Amygdala (tissue), 56 donors: ENCODE data around the gene MACROD1.

Experiments
- DNase-seq, 56 donors: peaks; one replicate each; lab custom pipeline; 2025; lab: John Stamatoyannopoulos, UW

The MACROD1 gene

DNA sequence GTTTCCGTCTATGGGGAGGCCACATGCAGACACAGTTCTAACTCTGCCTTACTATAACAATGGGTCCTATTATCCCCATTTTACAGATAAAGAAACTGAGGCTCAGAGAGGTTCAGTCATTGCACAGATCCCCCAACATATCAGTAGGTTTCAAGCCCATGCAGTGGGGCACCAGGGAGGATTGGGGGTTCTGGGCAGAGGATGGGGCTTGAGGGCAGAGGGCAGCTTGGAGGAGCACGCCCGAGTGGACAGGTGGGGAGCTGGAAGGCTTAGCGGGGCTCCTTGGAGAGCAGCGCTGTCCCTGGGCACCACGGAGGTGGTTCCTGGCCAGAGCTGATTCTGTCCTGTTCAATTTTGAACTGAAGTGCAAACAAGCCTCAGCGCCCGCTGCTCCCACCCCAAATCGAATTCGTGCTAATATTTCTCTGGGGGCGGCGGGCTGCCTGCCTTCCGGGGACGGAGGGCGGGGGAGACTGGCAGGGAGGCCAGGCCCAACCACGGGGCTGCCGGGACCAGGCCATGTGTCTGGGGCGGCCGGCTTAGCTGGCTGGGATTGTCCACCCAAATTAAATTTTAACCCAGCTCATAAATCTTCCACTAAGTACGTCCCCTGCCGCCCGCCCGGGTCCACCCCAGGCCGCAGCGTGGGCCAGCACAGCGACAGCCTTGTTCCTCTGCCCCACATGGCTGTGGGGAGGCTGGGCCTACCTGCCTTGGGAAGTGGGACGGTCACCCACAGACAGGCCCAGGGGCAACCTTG is 80.8 kb downstream of the MACROD1 start:
- no peak for DNase-seq

DNA sequence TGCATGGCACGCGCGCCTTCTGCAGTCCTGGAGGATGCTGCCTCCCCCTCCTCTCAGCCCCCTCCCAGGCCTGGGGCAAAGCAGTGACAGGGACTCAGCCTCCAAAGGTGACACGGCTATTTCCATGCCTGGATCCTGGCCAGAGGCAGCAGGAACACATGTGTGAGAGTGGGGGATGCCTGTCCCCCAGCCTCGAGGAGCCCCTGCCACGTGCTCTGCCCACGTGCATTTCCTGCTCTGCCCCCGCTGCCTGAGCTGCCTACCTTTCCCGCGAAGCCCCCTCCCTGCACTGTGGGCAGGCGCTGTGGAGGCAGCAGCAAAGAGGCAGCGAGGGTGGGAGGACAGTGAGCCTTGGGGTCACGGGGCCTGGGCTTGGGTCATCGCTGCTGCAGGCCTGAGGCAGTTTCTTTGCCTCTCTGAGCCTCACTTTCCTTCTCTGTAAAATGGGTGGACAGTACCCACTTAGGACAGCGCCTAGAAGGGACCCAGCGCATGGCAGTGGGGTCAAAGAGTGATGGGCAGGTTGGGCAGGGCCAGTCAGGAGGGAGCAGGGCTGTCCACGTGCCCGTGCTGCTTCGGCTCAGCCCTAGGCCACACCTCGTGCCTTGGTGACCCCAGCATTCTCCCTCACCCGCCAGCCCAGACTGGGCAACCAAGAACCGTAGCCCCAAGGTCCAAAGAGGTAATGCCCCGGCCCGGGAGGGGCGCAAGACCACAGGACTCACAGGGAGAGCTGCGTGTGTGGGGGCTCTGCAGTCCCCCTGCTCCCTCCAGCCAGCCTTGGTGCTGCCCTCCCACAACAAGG is 81.6 kb downstream of the MACROD1 start:
- peak in 1 of 56 donors; percentile 40 for DNase-seq

DNA sequence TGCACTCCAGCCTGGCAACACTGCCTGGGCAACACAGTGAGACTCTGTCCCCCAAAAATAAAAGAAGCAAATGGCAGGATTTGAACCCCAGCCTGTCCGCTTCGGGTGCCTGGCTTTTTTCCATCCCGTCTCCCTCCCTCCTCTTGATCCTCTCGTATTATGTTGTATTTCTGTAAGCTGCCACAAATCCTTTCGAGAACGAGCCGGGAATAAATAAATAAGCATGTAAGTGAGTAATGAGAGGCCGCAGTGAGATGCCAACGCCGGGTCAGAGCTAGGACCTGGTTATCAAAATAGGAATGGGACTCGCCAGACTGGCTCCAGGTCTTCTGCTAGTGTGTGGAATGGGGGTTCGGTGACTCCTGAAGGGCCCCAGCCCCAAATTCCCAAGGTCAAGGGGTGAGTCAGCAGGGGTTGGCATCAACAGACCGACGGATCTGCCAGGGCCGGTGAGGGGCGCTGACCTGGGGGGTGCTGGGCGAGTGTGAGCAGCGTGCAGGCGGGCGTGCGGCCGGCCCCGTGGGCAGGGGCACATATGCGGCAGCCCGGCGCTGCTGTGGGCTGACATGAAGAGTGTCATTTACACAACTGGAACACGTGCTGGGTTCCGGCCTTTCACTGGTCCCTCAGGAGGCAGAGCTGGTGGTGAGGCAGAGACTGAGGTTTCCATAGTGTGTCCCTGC is 82.4 kb downstream of the MACROD1 start:
- DNase-seq, result peak in 4 of 56 donors; percentile 25 to 44 (median 38)

DNA sequence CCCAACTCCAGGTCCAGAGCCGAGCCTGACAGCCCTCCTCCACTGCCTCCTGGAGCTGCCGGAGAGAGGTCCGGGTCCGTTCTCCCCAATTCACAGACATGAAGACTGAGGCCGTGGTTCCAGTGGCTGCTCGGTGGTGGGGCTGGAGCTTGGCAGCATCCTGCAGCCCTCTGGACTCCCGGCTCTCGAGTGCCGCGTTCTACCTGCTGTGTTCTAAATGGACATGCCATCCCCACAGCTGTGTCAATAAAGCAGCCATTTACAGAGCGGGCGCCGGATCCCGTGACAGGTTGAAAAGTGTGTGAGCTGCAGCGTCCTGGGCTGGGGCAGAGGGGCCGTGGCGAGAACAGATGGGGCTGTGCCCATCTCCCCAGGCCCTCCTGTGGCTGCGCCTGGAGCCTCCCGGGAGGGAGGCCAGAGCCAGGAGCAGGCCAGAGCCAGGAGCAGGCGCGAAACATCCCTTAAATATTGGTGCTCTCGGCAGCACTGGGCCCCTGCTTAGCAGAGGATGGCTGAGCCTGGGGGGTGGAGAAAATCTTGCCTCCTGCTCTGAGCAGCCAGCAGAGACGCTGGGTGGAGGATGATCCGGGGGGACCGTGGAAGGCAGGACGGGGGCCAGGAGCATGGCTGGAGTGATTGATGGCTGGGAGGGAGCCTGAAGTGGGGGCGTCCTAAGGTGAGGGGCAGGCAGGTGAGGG is 84.0 kb downstream of the MACROD1 start:
- no peak for DNase-seq

DNA sequence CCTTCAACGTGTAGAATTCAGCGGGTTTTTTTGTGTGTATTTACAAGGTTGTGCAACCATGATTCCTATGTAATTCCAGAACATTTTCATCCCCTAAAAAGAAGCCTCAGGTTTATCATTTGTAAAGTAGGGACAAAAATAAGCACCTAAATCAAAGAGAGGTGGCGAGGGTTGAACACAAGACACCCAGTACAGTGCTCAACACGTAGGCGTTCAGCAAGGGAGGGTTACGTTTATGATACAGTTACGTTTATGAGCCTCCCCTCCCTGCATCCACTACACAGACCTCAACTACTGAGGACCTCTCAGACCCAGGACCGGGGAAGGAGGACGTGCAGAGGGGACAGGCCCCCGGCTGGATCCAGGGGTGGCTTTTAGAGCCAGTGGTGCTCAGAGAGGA is 85.5 kb downstream of the MACROD1 start:
- no peak for DNase-seq

DNA sequence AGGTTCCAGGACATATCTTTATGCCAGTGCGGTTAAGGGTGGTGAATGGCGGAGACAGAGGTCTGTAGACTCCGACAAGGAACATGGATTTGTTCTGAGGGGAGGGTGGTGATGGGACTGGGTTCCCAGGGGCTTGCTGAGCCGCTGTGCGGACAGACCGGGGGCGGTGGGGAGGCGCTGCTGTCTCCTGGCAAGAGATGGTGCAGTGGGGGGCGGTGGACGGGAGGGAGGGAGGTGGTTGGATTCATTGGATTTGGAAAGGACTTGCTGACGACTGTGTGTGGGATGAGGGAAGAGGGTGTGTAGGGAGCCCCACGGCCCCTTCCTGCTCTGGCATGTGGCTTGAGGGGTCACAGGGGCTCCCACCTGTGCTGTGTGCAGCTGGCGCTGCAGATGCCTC is 87.0 kb downstream of the MACROD1 start:
- no peak for DNase-seq

DNA sequence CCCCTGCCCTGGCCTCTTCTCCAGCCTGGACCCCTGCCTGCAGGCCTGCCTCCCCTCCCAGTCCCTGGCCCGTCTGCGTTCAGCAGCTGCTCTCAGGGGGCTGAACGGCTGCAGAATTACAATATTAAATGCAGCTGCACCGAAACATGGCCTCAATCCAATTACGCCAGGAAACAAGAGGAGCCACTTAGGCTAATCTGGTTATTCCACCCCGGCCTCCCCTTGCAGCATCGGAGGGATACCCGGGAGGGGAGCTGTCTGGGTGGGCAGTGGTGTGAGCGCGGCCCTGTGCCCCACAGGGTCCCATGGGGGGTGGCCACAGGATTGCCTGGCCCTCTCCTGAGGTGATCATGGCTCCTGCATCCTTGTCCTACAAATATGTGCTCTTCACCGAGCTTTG is 87.6 kb downstream of the MACROD1 start:
- DNase-seq, result peak in 2 of 56 donors; percentile 32 to 40

DNA sequence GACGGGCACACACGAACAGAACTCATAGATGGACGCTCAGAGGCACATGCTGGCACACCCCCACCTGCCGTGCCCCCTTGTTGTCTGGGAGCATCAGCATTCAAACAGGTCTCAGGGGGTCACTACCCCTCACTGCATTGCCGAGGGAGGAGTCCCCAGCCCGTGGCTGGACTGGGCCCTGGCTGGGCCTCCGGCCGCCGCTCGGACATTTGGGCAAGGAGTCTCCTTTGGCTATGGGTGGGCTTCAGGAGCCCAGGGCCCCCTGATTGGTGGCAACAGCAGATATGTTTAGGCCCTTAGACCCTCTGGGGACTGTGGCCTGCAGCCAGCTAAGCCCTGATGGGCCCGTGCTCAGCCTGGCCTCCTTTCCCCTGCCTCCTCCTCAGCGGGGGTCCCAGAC is 88.3 kb downstream of the MACROD1 start:
- no peak for DNase-seq

DNA sequence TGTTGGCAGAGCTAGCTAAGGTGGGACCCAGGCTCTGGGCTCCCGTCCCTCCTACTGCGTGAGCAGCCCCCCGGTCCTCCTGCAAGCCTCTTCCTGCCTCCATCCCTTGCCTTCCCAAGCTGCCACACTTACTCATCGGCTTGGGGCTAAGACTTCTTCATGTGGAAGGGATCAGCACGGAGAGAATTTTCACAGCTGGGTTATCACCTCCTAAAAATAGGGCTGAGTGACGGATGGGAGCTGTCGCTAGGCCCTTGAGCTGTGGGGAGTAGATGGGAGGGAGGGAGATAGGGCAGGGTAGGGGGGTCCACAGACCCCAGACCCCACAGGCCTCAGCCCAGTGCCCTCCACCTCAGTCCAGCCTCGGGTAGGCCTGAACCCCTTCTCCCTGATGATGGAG is 89.2 kb downstream of the MACROD1 start:
- DNase-seq, result no peak

DNA sequence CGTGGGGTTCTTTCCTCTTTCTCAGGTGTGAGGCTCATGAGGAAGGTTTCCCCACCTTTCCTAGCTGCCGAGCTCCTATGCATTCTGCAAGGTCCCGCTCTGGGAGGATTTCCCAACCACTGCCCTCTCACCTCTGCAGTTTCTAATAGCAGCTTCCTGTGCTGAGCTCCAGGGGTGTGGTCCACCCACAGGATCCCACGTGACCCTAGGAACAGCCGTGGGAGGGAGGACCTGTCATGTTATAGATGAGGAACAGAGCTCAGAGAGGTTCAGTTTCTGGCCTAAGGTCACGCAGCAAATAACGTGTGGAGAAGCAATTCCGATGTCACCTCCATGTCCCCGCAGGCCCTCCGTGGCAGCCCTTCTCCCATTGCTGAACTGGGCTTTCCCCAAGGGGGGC is 91.7 kb downstream of the MACROD1 start:
- DNase-seq, result no peak

DNA sequence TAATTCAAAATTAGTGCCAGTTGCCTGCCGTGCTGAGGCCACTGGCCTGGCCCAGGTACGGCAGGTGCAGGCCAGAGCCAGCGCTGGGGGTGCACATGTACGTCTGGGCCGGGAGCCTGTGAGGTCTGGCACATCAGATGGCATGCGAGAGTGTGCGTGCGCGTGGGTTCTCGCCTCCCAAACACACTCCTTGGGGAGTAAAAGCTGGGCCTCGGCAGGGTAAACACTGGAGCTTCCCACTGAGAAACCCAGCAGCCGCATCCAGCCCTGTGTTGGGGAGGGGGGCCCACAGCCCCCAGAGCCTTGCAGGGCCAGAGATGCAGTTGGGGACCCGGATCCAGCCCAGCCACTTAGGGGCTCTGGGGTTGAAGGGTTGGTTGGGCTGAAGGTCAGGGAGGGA is 92.4 kb downstream of the MACROD1 start:
- peak in 1 of 56 donors; percentile 17 for DNase-seq

DNA sequence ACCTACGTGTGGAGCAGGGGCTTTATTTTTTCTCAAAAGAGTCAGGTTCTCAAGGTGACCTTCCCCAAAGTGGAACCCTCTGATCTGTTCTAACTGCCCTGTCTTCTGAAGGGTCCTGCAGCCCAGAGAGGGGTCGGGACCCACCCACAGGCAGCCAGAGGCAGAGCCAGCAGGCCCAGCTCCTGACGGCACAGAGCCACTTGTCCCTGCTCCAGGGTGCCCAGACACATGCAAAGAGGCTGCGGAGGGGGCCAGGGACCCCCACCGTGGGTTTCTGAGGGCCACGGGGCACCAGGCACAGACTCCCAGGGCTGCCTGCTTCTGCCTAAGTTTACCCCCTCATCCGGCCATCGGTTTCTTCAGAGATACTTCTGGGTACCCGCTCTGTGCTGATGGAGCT is 93.0 kb downstream of the MACROD1 start:
- DNase-seq, result no peak

DNA sequence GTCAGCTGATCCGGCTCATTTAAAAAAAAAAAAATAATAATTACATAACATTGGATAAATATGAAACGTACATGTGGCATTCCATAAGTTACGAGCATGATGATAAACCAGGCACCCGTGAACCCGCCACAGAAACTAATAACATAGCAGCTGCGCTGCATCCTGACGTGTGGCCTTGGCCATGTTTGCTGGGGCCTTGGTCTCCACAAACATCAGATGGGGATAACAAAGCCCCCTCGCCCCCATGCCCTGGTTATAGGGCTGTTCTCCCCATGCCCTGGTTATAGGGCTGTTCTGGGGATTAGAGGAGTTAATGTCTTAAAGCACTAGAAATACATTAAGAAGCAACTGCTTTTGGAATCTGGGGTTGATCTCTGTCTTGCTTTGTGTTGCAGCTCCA is 93.5 kb downstream of the MACROD1 start:
- DNase-seq, result no peak

DNA sequence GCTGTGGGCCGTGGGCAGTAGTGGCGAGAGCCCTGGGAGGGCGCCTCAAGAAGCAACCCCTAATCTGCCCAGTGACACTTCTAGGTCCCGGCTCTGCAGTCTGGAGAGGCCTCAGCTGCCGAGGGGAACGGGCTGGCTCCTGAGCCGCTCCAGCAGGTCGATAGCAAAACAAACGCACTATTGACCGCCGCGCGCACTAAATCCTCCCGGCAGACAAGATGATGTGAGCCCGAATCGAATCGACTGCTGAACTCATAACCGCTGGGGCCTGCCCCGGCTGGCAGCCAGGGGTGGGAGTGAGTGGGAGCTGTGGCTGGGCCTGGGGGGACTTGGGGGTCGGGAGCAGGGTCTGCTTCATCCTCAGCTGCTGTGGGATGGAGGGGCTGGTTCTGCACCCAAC is 94.1 kb downstream of the MACROD1 start:
- peak in 12 of 56 donors; percentile 20 to 50 (median 32) for DNase-seq

DNA sequence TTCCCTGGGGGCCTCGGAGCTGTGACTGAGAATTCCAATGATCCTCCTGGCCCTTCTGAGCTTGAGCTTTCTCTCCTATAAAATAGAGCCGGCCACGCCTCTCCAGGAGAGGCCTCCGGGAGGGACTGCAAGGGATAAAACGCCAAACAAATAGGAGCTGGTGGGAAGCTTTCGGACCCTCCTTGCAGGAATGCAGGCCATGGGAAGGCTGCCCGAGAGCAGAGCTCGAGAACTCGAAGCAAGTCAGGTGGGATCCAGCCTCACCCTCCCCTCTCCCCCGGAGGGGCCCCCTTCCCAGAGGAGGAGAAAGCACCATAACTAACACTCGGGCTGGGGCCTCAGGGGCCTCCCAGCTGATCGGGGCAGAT is 95.6 kb downstream of the MACROD1 start:
- DNase-seq, result no peak

DNA sequence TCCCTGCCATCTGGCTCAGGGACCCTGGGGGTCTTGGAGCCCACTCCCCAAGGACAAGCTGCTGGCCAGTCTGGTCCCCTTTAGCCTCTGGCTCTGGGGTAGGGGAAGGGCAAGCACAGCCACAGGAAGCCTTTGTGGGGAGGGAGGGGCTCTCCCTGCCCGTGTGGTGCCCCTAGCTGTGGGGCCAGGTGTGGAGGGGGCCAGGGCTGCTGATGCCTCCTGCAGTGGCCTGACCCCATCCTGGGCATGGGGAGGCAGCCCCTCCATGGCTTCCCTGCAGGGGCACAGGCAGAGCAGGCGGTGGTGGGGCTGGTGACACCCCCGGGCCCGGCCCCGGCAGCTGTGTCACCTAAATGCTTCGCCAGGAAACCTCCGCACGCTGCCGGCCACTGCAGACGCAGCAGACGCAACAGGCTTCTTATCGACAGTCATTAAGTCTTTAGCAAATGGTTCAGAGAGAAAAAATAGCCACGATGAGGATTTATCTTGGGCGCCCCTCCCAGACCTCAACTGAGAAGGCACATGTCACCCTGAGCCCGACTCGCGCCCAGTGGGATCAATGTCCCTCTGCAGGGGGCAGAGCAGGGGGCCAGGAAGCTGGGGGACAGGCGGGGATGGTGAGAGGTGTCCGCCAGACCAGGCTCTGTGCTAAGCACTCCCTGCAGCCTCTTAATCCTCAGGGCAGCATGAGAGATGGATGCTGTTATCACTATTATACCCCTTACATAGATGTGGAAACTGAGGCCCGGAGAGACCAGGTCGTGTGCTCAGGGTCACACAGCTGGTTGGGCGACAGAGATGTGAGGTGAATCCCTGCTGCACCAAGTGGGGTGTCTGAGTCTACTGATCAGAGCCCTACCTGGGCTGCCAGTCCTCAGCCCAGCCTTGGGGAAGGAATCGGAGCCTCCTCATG is 96.3 kb downstream of the MACROD1 start:
- no peak for DNase-seq

DNA sequence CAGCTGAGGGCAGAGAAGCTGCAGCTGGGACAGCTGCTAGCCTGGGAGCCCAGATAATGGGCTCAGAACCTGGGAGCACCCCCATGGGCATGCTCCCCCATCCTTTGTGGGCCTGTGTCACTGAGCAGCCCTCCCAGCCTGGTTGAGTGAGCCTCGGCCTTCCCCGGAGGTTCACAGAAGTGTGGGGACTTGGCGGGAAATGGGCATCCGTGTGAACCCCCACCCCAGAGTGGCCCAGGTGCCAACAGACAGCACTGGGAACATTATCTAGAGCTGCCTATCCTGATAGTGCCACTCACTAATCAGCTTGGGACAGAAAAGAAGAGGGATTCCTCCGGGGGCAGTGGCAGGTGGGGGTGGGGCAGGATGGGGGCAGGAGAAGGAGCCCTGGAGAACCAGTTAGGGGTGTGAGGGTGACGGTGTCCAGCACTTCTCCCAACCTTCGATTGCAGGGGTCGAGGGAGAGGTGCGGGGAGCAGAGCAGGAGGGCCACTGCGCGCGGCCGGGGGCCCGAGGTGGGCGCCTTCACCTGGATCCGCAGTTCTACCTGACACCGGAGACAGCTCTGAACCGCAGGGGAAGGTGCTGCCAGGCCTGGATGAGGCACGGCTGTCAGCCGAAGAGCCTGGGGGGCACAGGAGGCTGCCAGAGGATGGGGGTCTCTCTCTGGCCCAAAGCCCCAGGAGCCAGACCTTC is 97.1 kb downstream of the MACROD1 start:
- DNase-seq, result no peak

DNA sequence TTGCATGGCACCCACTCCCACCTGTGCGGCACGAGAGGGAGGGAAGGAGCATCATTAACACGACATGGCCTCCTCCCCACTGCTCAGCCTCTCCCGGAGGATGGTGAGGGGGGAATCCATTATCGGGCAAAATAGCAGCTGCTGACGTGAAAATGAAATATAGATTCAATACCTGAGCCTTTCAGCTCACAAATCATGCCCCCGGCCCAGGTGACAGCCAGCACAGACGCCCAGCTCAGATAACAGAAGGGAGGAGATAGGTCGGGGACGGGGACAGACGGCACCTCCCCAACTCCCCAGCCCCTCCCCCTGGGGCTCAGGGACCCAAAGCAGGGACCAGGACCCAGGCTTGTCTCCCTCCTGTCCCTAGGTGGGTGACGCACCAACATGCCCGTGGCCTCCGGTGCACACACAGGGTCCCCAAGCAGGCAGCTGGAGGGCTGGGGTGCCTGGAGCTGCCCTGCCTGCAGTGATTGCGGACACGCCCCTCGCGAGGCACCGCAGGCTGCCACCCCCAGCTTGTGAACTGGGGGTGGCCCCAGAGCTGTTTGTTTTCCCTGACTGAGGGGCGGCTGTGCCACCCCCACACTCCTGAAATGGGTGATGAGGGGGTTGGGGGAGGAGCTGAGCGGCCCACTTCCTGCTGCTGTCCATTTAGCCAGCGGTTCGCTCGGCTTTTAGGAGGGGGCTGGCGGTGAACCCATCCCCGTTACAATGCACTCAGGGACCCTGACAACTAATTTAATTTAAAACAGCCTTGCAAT is 98.5 kb downstream of the MACROD1 start:
- DNase-seq, result peak in 1 of 56 donors; percentile 23
